ENCODE measurements around the gene FBXO45. TPM values are rescaled to one million over a fixed set of nuclear protein-coding genes. Genes with fewer than 3 reads are reported as not detected.

FBXO45 gene
- total and polyA plus RNA-seq, 4 donors: 1.6 to 7.7 (median 3.6) TPM

- peaks cover 0 to 3% (median under 1%) of the 10 kb centered on the region in 4 donors for H3K9me3 ChIP-seq (ENCODE audit: control insufficient read depth in 4 of 4, low read length in 3 of 4)
- H3K4me1 ChIP-seq (ENCODE audit: control insufficient read depth in 4 of 4, insufficient read depth in 4 of 4, low read length in 3 of 4): peaks cover 0 to 5% (median under 1%) of the 10 kb centered on the region in 4 donors
- no peaks in the 10 kb centered on the region for H3K27me3 ChIP-seq (ENCODE audit: control insufficient read depth in 4 of 4, insufficient read depth in 4 of 4, low read length in 3 of 4)
- peak overlapping the region in 1 of 3 donors; percentile 46 for H3K4me3 ChIP-seq (ENCODE audit: low read depth in 1 of 3, low read length in 3 of 3)
- H3K9ac ChIP-seq (ENCODE audit: low read depth in 1 of 2, low read length in 2 of 2): no peak overlapping the region
- no peaks in the 10 kb centered on the region for H3K36me3 ChIP-seq (ENCODE audit: control insufficient read depth in 4 of 4, insufficient read depth in 3 of 4, low read depth in 1 of 4, low read length in 3 of 4)
- no peak overlapping the region for H3K27ac ChIP-seq (ENCODE audit: low read depth in 1 of 2, low read length in 2 of 2)
- WGBS: 6% methylated on average over 52 of the region's 52 CpGs
- peak; percentile 89 for DNase-seq (ENCODE audit: low spot score)
- TF ChIP-seq YY1 (IDR thresholded peaks at IDR 0.05): peak; percentile 40
- TF ChIP-seq HNF4A (conservative IDR thresholded peaks at IDR 0.05): no peak
- TF ChIP-seq RXRA (IDR thresholded peaks at IDR 0.05): no peak
- TF ChIP-seq RAD21 (IDR thresholded peaks at IDR 0.05): peak in 1 of 2 donors; percentile 53
- peak; percentile 49 for TF ChIP-seq CTCF (IDR thresholded peaks at IDR 0.05; ENCODE audit: low read depth, low read length, missing input control)
Measured at GRCh38 chr3:196528639-196529233, 39.7 kb upstream of the FBXO45 start.

GRCh38 chr3:196531418-196531817, 37.0 kb upstream of the FBXO45 start:
- H3K4me3 ChIP-seq (ENCODE audit: low read depth in 1 of 3, low read length in 3 of 3): no peak overlapping the region
- H3K27ac ChIP-seq (ENCODE audit: low read depth in 1 of 2, low read length in 2 of 2): no peak overlapping the region
- TF ChIP-seq EGR1 (IDR thresholded peaks at IDR 0.05; ENCODE audit: low read depth in 2 of 2): no peak
- no peak for TF ChIP-seq SP1 (IDR thresholded peaks at IDR 0.05)
- TF ChIP-seq REST (IDR thresholded peaks at IDR 0.05): no peak
- no peak for TF ChIP-seq NR2F2 (IDR thresholded peaks at IDR 0.05)
- TF ChIP-seq ZBTB33 (IDR thresholded peaks at IDR 0.05): no peak
- no peak for TF ChIP-seq TAF1 (conservative IDR thresholded peaks at IDR 0.05)
- no peak for TF ChIP-seq HNF4A (conservative IDR thresholded peaks at IDR 0.05)
- no peak for TF ChIP-seq ATF3 (IDR thresholded peaks at IDR 0.05)
- no peak for TF ChIP-seq CTCF (IDR thresholded peaks at IDR 0.05; ENCODE audit: low read depth, low read length, missing input control)
- no peak for TF ChIP-seq JUND (IDR thresholded peaks at IDR 0.05)
- no peak for TF ChIP-seq HNF4G (IDR thresholded peaks at IDR 0.05)
- TF ChIP-seq RXRA (IDR thresholded peaks at IDR 0.05): no peak
- no peak for TF ChIP-seq FOXA1 (IDR thresholded peaks at IDR 0.05)
- no peak for TF ChIP-seq FOXA2 (IDR thresholded peaks at IDR 0.05)
- no peak for TF ChIP-seq YY1 (IDR thresholded peaks at IDR 0.05)
- no peak for TF ChIP-seq RAD21 (IDR thresholded peaks at IDR 0.05)
- peaks cover 0 to 5% (median under 1%) of the 10 kb centered on the region in 4 donors for H3K4me1 ChIP-seq (ENCODE audit: control insufficient read depth in 4 of 4, insufficient read depth in 4 of 4, low read length in 3 of 4)
- no peak overlapping the region for H3K9ac ChIP-seq (ENCODE audit: low read depth in 1 of 2, low read length in 2 of 2)
- no peaks in the 10 kb centered on the region for H3K36me3 ChIP-seq (ENCODE audit: control insufficient read depth in 4 of 4, insufficient read depth in 3 of 4, low read depth in 1 of 4, low read length in 3 of 4)
- H3K9me3 ChIP-seq (ENCODE audit: control insufficient read depth in 4 of 4, low read length in 3 of 4): peaks cover 0 to 3% (median under 1%) of the 10 kb centered on the region in 4 donors
- WGBS: 85% methylated on average over 4 of the region's 4 CpGs
- DNase-seq (ENCODE audit: low spot score): no peak
- no peaks in the 10 kb centered on the region for H3K27me3 ChIP-seq (ENCODE audit: control insufficient read depth in 4 of 4, insufficient read depth in 4 of 4, low read length in 3 of 4)

Measured in liver (tissue), 9 donors.